Measurements from ENCODE around the gene DIO1. TPM values are rescaled to one million over a fixed set of nuclear protein-coding genes. Genes with fewer than 3 reads are reported as not detected.

Gene DIO1
- total RNA-seq, 1 experiment from 2014 or later: not detected

GRCh38 chr1:53871773-53872484 is 22.1 kb upstream of the DIO1 start:
- CTCF ChIA-PET: interaction anchor here (0.9 to 4.6 kb wide), 3 partner anchors 11 to 88 kb away, joined by 4 to 33 read pairs (median 9); no protein-coding TSS in a partner anchor
- H3K27ac Mint-ChIP-seq: no peak overlapping the region
- DNase-seq (ENCODE audit: low spot score) (no peak), ATAC-seq (no peak)
- H3K27me3 Mint-ChIP-seq (ENCODE audit: low read depth): no peaks in the 10 kb centered on the region
- TF ChIP-seq TP53 (CRISPR knock-in tag; IDR thresholded peaks at IDR 0.05) (no peak), IRF1 (CRISPR knock-in tag; IDR thresholded peaks at IDR 0.05) (no peak), IRF2 (CRISPR knock-in tag; IDR thresholded peaks at IDR 0.05; ENCODE audit: borderline replicate concordance, low read depth) (no peak), PRDM15 (CRISPR knock-in tag; IDR thresholded peaks at IDR 0.05) (no peak), AR (CRISPR knock-in tag; IDR thresholded peaks at IDR 0.05) (no peak), USF2 (CRISPR knock-in tag; IDR thresholded peaks at IDR 0.05) (no peak), ZMAT4 (CRISPR knock-in tag; IDR thresholded peaks at IDR 0.05) (no peak), USF1 (CRISPR knock-in tag; IDR thresholded peaks at IDR 0.05) (no peak), E2F1 (CRISPR knock-in tag; IDR thresholded peaks at IDR 0.05) (no peak), NR1H2 (CRISPR knock-in tag; IDR thresholded peaks at IDR 0.05) (no peak), MYBL2 (CRISPR knock-in tag; IDR thresholded peaks at IDR 0.05) (no peak), NFATC4 (CRISPR knock-in tag; IDR thresholded peaks at IDR 0.05) (no peak), HMGXB4 (CRISPR knock-in tag; IDR thresholded peaks at IDR 0.05) (no peak), GABPB1 (CRISPR knock-in tag; IDR thresholded peaks at IDR 0.05) (no peak), HMGA2 (CRISPR knock-in tag; IDR thresholded peaks at IDR 0.05) (no peak)
- POLR2A ChIA-PET: no interaction called here
- H3K4me1 Mint-ChIP-seq: no peaks in the 10 kb centered on the region
- H3K36me3 Mint-ChIP-seq: peaks cover 40% of the 10 kb centered on the region
- H3K9me3 Mint-ChIP-seq: no peaks in the 10 kb centered on the region
- no peak overlapping the region for H3K4me3 Mint-ChIP-seq
